Stimulated activated CD8-positive, alpha-beta memory T cell treated with anti-CD3 and anti-CD28 coated beads, Interleukin-4, amount 100 ng/mL, for 4 hours (primary cell): ENCODE data around the gene C6orf58.

Experiments
- DNase-seq, 2 donors: peaks; one replicate each; pipeline ENCODE4 v3.0.0-alpha.2; 2020; ENCODE audit warnings: low read depth in 2 of 2, low spot score in 1 of 2

Gene C6orf58

GRCh38 chr6:127576874-127577273 lies at the start of gene C6orf58:
Gene C6orf58, plus strand, starts transcription at chr6:127577174. Its CDS starts 12 bp downstream, at chr6:127577186.
- no peak for DNase-seq

GRCh38 chr6:127533011-127533410 lies 44.0 kb upstream of the C6orf58 start:
- no peak for DNase-seq

GRCh38 chr6:127533736-127534135 lies 43.2 kb upstream of the C6orf58 start:
- no peak for DNase-seq

GRCh38 chr6:127538750-127539264 lies 38.2 kb upstream of the C6orf58 start:
- DNase-seq: no peak

GRCh38 chr6:127539272-127539671 lies 37.7 kb upstream of the C6orf58 start:
- DNase-seq: no peak

- no peak for DNase-seq
These were observed 29.8 kb upstream of the C6orf58 start for GRCh38 chr6:127547215-127547614.

GRCh38 chr6:127547904-127548649 lies 28.9 kb upstream of the C6orf58 start:
- no peak for DNase-seq

- DNase-seq: no peak
These were observed 26.6 kb upstream of the C6orf58 start for GRCh38 chr6:127550403-127550802.

- DNase-seq: no peak
These were observed 22.5 kb upstream of the C6orf58 start for GRCh38 chr6:127554435-127555006.

GRCh38 chr6:127561660-127562059 lies 15.3 kb upstream of the C6orf58 start:
- no peak for DNase-seq

GRCh38 chr6:127564761-127565160 lies 12.2 kb upstream of the C6orf58 start:
- no peak for DNase-seq

- no peak for DNase-seq
These were observed 10.9 kb upstream of the C6orf58 start for GRCh38 chr6:127566119-127566518.

- no peak for DNase-seq
These were observed 10.3 kb upstream of the C6orf58 start for GRCh38 chr6:127566651-127567050.

GRCh38 chr6:127567476-127567875 lies 9.5 kb upstream of the C6orf58 start:
- DNase-seq: no peak

- no peak for DNase-seq
These were observed 6.1 kb upstream of the C6orf58 start for GRCh38 chr6:127570739-127571389.

- DNase-seq: no peak
These were observed 1.9 kb downstream of the C6orf58 start for GRCh38 chr6:127578900-127579299.

- no peak for DNase-seq
These were observed 4.6 kb downstream of the C6orf58 start for GRCh38 chr6:127581576-127581975.

- no peak for DNase-seq
These were observed 5.9 kb downstream of the C6orf58 start for GRCh38 chr6:127582777-127583462.

GRCh38 chr6:127585123-127585522 lies 8.1 kb downstream of the C6orf58 start:
- DNase-seq: no peak

GRCh38 chr6:127586372-127586771 lies 9.4 kb downstream of the C6orf58 start:
- no peak for DNase-seq

GRCh38 chr6:127587875-127588274 lies 10.9 kb downstream of the C6orf58 start:
- DNase-seq: no peak

- no peak for DNase-seq
These were observed 12.2 kb downstream of the C6orf58 start for GRCh38 chr6:127589135-127589534.
